COLO668 (cell line): ENCODE measurements around the gene CLIP1.
"Not testable (repeated sequence)": the region's sequence is repeated elsewhere in the genome, so short reads cannot be mapped to it uniquely, and the experiment has no call there.

Experiments
- DNase-seq: peaks from one replicate; lab custom pipeline; 2025; ENCODE audit not compliant: unreplicated experiment; lab: John Stamatoyannopoulos, UW

The CLIP1 gene

DNA sequence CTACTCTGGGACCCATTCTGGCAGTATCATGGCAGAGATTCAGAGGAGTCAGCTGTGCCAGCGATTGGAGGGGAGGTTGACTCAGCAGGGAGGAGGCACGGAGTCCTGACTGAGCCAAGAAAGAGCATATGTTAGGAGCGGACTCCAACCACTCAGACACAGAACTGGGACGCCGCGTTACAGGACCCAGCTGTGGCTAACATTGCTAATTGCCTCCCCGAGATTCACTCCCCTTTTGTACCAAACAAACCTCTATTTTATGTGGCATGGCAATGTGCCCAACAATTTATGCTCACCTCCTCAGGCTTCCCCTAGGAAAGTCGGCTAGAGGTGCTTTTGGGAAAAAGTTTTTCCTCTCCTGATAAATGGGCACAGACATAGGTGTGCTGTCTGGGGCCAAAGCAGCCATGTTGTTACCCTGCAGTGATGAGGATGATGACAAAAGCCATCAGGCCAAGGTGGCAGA, 15.2 kb upstream of the CLIP1 start:
- DNase-seq, result no peak

- no peak for DNase-seq
These were observed 12.7 kb upstream of the CLIP1 start for GRCh38 chr12:122435186-122435585.

DNA sequence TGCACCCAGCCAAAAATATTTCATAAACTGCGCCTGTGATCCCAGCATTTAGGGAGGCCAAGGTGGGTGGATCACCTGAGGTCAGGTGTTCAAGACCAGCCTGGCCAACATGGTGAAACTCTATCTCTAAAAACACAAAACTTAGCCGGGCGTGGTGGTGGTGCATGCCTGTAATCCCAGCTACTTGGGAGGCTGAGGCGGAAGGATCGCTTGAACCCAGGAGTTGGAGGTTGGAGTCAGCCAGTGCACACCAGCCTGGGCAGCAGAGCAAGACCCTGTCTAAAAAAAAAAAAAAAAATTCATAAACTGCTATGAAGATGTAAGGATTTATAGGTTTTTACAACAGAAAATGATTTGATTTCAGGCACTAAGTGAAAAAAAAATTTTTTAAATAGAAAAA, 6.6 kb upstream of the CLIP1 start:
- DNase-seq, result not testable (repeated sequence)

DNA sequence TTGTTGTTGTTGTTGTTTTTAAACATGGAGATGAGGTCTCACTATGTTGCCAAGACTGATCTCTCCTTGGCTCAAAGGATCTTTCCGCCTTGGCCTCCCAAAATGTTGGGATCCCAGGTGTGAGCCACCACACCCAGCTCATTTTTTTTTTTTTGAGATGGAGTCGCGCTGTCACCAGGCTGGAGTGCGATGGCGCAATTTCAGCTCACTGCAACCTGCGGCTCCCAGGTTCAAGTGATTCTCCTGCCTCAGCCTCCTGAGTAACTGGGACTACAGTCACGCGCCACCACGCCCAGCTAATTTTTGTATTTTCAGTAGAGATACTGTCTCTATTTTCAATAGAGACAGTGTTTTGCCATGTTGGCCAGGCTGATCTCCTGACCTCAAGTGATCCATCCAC, 4.9 kb upstream of the CLIP1 start:
- no peak for DNase-seq

- peak; percentile 45 for DNase-seq
These were observed 1.0 kb upstream of the CLIP1 start for GRCh38 chr12:122423258-122424165.

DNA sequence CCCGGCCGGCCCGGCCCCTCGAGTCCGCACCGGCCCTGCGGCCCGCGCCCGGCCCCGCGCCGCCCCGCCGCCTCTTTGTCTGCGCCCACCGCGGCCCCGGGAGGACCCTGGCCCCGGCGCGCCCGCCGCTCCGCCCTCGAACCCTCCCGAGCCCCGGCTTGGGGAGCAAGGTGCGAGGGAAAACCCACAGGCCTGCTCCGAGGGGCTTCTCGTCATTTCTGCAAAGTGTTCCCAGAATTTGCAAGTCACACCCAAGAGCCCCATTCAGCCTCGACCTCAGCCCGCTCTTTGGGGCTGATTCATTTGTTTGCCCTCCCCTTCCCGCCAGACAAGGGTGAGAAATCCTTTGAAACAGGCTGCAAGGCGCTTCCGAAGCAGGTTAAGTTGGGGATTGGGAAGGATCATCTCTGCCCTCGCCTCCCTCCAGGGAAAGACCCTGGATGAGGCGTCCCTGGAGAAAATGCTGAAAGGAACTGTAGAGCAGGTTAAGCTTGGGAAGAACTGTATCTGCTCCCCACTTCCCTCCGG, 325 bp upstream of the CLIP1 start:
- DNase-seq, result no peak

DNA sequence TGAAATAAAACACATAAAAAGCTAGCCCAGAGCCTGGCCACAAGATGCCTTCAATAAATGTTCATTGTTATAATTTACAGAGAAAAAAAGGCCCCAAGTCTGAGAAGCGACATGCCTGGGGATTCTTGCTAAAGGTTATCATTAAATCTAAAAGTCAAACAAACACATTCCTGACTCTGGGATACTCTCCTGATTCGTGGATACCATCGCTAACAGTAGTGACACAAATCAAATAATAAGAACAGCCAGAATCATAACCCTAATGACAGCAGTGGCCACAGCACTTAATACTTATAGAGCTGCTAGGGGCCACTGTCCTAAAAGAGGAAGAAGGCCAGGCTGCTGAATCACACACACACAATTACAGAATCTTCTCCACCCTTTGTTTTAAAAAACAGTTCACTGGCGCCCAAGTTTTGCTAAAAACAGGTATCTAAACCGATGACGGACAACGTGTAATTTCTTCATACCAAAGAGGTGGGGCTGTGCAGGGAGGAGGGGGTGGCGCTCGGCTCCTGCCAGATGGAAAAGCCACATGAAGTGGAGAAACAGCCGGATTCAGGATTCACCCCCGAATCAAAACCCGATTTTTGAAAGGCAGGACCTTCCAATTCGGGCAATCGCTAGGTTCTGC, 1.2 kb downstream of the CLIP1 start:
- DNase-seq, result peak; percentile 54

GRCh38 chr12:122420471-122421162, 1.9 kb downstream of the CLIP1 start:
- DNase-seq, result no peak

DNA sequence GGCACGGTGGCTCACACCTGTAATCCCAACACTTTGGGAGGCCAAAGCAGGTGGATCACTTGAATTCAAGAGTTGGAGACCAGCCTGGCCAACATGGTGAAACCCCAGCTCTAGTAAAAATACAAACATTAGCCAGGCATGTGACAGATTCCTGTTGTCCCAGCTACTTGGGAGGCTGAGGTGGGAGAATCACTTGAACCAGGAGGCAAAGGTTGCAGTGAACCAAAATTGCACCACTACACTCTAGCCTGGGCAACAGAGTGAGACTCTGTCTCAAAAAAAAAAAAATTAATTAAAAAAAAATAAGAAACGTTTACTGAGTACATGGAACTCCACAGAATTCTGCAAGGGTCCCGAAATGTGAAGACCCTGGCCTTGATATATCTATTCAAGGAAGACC, 3.4 kb downstream of the CLIP1 start:
- not testable (repeated sequence) for DNase-seq

DNA sequence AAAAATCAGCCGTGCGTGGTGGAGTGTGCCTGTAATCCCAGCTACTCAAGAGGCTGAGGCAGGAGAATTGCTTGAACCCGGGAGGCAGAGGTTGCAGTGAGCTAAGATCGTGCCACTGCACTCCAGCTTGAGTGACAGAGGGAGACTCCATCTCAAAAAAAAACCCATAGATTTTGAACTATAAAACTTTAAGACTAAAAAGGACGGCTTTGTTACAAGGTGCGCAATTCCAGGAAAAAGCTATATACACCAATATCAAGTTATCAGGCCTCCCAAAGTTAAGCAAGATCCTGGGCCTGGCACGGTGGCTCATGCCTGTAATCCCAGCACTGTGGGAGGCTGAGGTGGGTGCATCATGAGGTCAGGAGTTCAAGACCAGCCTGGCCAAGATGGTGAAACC, 6.8 kb downstream of the CLIP1 start:
- DNase-seq, result not testable (repeated sequence)

- no peak for DNase-seq
These were observed 8.7 kb downstream of the CLIP1 start for GRCh38 chr12:122413516-122414404.

DNA sequence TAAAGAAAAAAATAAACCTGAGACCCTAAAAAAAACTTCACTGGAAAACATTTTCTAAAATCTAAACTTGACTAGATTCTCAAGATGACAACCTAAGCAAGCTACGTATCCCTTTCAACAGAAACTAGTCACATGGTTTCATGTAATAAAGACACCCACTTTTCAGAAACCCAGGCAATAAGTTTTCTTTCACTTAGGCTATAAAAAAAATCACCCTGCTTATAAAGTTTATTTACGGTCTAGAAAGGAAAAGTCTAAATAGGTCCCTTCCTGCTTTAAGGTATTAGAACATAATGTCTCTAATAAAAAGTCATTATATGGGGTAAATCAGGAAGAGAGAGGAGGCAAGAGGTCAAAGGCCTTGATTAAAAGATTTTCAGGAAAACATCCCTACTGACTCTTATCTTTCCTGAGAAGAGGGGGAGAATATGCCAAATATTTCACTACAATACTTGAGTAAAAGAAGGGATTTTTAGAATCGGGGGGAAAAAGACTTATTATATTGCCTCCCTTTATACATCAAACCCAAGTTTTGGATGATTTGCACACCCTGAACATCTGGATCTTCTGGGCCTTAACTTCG, 9.5 kb downstream of the CLIP1 start:
- no peak for DNase-seq

DNA sequence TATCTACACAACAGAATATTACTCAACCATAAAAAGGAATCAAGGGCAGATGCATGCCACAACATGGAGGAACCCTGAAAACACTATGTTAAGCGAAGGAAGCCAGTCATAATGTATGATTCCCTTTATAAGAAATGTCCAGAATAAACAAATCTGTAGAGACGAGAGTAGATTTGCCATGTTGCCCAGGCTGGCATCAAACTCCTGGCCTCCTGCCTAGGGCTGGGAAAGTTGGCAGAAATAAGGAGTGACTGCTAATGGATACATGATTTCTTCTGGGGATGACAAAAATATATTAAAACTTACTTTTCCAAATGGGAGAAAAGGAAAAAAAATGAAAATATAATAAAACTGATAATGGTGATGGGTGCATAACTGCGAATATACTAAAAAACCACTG, 10.9 kb downstream of the CLIP1 start:
- DNase-seq, result no peak

DNA sequence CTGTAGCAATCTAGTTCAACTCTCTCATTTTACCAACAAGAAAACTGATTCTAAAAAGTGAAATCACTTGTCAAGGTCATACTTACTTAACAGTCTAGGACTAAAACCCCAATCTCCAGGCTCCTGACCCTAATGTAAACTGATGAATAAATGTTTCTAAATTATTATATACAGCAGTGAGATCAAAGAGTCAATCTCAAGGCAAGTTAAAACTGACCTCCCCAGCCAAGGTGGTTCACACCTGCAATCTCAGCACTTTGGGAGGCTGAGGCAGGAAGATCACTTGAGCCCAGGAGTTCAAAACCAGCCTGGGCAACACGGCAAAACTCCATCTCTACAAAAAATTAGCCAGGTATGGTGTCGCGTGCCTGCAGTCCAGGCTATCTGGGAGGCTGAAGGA, 15.3 kb downstream of the CLIP1 start:
- no peak for DNase-seq

DNA sequence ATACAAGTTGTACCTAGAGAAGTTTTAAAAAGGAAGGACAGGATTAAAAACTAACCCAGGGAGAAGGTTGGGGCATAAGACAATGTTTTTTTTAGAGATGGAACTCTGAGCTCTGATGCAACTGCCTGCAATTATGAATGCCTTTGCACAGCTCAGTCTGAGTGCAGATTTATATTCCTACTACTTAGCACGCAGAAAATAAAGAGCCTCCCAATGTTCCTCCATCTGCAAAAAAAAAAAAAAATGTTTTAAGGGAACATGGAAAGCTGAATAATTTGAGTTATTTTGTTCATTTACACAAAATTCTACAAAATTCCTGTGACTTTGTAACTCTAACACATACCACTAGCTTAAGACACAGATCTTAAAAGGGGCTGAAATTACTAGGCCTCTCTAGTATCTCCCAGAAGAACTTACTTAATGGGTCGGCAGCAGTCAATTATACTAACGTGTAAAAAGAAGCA, 15.7 kb downstream of the CLIP1 start:
- DNase-seq, result no peak

GRCh38 chr12:122403831-122404230, 18.6 kb downstream of the CLIP1 start:
- no peak for DNase-seq

- no peak for DNase-seq
These were observed 19.2 kb downstream of the CLIP1 start for GRCh38 chr12:122403115-122403770.

GRCh38 chr12:122402264-122402663, 20.2 kb downstream of the CLIP1 start:
- no peak for DNase-seq

DNA sequence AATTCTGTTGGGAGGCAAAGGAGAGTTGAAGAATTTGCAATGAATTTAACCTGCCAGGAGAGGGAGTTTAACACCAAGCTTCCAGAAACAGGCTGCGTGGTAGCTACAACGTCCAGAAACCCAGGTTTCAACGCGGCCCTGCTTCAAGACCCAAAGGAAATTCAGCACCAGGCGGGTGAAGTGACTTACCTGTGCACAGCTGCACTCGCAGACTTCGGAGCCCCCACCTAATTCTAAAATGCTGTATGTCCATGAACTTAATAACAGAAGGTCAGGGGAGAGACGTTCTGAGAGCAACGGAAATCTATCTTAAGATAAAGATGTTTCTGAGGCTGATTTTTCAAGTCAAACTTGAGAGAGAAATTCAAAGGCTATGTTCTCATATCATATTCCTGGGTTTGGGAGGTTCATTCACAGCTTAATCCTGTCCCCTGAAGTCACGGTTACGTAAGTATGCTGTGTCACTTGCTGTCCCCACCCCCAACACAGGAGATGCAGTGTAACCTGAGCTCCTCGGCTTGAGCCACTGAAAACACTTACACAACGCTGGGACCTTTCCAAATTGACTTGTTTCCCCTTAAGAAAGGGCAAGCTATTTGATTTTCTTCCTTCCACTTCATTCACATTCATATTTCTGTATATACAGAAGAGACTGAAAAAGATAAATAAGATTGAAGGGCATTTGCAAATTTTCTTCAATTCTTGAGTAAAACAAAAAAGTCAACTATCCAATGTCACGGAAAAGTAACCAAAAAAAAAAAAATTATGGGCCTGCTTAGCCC, 22.7 kb downstream of the CLIP1 start:
- peak; percentile 57 for DNase-seq
